ENCODE data around the gene GUCA2B.

The GUCA2B gene

DNA sequence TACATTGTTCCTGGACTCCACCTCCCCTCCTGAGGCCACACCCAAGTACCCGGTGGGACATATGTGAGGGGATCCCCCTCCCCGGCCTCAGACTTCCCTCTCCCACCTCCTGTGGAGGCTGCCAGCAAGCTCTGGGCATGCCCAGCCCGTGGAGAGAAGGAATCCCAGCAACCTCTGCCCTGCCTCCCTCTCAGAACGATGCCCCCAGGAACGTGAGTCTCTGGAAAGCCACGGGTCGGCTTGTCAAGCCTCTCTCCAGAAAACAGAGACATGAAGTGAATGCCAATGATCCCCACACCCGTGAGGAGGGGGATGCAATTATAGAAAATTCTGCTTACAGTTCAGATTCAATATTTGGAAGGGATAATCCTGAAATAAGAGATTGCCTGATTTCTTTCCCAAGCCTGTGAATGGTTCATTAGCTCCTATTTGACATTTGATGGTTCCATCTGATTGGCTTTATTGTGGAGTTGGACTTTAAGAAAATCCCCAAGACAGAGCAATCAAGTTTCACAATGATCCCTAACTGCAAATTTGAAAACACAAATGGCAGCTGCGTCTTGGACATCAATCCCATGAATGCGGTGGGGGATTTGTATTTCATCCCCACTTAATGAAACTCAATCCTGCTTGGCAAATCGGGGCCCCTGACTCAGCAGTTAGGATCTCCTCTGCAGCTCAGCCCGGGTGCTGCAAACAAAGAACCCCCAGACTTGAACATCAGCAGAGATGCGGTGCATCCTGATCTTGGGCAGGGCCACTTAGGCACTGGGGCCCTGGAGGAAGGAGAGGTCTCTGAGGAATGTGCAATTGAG lies 9.1 kb upstream of the GUCA2B start:
- no peak for DNase-seq

DNA sequence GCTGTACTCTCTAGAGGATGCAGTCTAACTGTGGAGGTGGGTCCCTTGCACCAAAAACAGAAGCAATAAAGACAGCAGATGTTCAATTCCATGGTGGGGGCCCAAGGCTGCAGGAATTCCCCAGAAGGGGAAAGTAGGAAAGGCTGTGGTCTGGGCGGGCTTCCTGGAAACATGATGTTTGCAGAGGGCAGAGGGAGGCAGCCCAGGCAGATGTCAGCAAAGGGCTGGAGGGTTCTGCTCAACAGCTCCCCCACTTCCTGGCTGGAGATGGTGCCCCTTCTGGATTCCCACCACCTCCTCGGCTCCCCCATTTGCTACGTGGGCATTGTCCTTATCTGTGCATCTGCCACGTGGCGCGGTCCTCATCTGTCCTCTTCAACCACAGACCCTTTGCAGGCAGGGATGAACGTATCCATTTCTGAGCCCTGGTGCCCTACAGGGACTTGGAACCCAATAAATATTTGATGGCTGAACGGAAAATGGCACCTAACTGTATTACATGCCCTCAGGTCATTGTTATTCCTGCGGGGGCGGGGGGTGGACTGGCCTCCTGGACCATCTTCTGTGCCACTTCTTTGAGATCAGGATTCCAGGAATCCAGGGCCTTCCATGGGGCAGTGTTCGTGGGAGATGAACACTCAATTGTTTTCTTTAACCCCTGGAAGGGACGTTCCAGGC lies 8.4 kb upstream of the GUCA2B start:
- DNase-seq: no peak

DNA sequence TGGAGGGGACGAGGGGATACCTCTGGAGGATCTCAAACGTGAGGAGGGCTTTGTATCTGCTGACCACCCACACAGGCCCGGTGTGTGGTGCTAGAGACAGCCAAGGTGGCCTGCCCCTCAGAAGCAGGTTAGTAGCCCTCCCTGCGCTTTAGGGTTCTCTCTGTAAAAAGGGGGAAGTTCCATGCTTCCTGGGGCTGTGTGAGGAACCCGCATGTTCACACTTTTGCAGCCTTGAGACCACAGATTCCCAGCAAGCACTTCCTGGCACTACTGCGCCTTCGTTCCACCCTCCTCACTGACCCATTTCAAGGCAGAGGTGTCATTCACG lies 7.9 kb upstream of the GUCA2B start:
- no peak for DNase-seq

DNA sequence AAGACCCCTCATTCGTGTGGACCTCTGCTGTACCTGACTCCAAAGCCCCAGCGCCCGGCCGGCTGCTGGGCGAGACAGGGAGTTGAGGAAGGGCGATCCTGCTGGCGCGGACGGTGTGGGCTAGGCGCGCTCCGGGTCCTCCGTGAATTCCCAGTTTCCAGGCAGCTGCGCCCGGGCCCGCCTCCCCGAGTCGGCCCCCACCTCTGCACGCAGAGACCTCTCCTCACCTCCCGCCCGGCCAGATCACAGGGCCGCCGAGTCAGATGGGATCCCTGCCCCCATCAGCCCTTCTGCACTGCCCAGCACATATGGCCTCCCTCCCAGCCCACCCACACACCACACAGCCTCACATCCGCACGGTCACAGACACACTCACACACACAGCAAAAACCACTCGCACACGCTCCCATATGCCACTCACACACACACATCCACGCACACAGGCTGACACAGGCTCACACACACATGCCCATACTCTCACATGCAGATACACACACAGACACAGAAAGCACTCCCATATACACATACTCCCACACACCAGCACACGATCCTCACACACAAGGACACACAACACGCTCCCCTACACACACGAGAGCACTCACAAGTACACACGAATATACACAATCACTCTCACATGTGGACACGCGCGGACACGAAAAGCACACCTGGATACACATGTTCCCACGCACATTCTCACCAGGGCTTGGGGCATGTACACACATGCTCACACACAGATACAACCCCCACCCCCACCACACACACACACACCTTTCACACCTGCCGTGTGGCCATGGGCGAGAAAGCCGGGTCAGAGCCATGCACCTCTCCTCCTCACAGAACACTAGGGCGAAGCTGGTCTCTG lies 7.2 kb upstream of the GUCA2B start:
- DNase-seq: no peak

DNA sequence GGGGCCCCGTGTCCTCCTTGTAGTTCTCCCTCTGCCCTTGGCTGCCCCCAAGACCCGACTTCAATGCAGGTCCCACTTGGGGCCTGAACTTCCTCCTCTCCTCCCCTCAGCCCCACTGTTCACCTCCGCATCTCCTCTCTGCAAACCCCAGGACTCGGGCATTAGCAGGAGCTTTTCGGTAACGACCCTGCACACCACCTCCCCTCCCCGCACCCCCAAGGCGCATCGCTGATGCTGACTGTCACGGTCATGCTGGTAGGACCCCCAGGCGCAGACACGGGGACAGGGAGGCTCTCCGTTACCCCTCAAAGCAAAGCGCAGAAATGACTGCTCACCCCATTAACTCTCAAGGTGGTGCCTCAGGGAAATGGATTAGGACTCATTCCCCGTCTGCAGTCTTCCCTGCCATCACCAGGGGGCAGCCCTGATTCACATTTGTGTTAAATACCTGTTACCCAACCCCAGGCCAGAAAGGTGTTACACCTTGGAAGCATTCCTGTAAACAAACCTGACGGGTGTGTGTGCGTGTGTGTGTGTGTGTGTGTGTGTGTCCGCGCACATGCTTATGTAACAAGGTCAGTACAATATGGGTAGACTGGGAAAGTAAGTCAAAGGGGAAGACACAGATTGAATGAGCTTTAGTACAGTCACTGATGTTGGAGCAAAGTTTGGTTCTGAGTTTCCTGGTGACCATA lies 6.4 kb upstream of the GUCA2B start:
- DNase-seq: no peak

DNA sequence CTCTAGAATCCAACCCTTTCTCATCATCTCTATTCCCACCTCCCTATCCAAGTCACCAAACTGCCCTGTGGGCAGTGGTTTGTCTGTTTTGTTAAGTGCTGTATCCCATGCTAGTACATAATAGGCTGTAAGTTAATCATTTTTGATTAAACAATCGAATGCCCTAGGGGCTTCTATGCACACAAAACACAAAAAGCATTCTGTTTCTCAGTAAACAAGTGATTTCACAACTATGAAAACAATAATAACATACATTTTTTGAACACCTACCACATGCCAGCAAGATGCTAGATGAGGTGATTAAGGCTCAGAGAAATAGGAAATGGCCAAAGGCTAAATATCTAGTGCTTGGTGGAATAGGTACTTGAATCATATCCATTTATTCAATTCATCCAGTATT lies 5.0 kb upstream of the GUCA2B start:
- DNase-seq: no peak

GRCh38 chr1:42150651-42151050 lies 2.6 kb upstream of the GUCA2B start:
- DNase-seq: no peak

GRCh38 chr1:42152119-42152518 lies 1.1 kb upstream of the GUCA2B start:
- no peak for DNase-seq

DNA sequence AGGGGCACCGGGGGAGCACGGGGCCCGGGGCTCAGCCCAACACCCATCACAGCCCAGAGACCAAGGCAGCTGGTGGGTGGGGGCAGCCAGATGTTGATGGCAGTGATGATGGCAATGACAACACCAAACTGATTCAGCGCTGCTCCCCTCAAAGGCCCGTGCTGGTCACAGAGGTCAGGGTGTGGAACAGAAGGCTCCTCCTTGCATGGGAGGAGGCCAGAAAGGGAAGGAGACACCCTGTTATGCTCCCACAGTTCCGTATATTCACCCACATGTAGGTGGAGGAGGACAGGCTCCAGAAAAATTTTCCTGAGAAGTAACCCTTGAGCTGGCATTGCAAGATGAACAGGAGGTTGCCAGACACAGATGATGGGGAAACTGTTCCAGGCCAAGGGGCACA lies 414 bp downstream of the GUCA2B start:
- no peak for DNase-seq

DNA sequence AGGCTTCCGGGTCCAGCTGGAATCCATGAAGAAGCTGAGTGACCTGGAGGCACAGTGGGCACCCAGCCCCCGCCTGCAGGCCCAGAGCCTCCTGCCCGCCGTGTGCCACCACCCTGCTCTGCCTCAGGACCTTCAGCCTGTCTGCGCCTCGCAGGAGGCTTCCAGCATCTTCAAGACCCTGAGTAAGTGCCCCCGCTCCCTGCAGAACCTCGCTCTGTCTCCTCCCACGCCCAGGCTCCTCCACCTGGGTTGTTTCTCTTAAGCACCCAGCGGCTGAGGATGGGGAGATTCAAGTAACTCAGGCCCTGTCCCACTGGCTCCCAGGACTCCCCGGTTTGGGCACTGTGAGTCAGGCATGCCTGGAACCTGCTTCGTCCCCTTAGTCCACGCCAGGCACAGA lies 1.5 kb downstream of the GUCA2B start:
- DNase-seq: no peak

DNA sequence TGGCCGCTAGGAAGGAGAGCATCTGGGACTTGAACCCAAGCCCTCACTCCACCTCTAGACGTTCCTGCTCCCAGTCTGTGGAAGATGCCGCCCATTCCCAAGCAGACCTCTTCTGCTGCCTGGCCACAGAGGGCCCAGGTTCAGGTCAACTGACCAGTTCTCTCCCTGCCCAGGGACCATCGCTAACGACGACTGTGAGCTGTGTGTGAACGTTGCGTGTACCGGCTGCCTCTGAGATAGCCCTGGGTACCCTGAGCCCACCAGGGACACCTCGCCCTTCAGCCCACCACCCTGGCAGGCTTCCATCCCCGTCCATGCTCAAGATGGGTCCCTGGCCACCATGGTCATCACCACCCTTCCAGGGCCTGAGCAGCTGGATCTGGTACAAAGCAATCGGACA lies 2.2 kb downstream of the GUCA2B start:
- DNase-seq: no peak

DNA sequence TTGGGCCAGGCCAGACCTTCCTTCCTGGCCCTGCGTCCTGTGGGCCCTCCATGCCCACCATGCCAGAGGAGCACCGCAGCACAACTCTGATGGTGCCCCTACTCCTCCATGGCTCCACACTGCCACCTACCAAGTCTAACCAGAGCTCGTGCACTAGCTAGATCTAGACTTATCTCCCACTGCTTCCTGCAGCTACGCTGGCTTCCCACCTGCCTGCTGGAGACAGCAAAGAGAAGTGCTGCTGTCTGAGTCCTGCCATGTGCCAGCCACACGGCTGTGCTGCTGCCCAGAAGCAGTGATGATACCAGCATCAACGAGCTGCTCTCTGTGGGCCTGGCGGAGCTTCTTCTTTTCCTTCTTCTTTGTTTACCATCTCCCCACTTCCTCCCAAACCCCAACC lies 4.5 kb downstream of the GUCA2B start:
- DNase-seq: no peak

GRCh38 chr1:42158189-42158588 lies 5.0 kb downstream of the GUCA2B start:
- no peak for DNase-seq

GRCh38 chr1:42162181-42162580 lies 9.0 kb downstream of the GUCA2B start:
- DNase-seq: no peak

- DNase-seq: no peak
These were observed 9.9 kb downstream of the GUCA2B start for GRCh38 chr1:42163114-42163513.

GRCh38 chr1:42163536-42164503 lies 10.6 kb downstream of the GUCA2B start:
- DNase-seq: no peak

- DNase-seq: no peak
These were observed 11.6 kb downstream of the GUCA2B start, which contains the start of gene GUCA2A for GRCh38 chr1:42164551-42165420. Gene GUCA2A, minus strand, starts transcription at chr1:42164745. Its CDS starts 33 bp downstream, at chr1:42164712.

- no peak for DNase-seq
These were observed 12.5 kb downstream of the GUCA2B start for GRCh38 chr1:42165511-42166210.

- no peak for DNase-seq
These were observed 14.6 kb downstream of the GUCA2B start for GRCh38 chr1:42167611-42168390.

DNA sequence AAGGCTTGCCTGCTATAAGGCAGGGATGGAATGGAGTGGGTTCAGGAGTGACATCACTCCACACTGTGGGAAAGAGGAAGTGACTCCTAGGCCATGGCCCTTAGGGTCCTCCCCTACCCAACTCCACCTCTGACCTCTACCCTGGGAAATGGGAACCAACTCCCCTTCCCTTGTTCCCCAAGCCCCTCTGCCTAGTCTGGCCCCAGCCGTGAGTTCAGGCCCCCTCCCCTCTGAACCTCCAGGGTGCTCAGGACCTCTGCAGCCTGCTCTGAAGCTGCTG lies 15.1 kb downstream of the GUCA2B start:
- no peak for DNase-seq

Measured in GOT3 (cell line).